CD4-positive, alpha-beta T cell (primary cell): ENCODE measurements around the gene ASB7. TPM values are rescaled to one million over a fixed set of nuclear protein-coding genes. Genes with fewer than 3 reads are reported as not detected.

Experiments
- ATAC-seq: fragments of 200-7000 bp; cut with Tn5 transposase; one replicate; pipeline ENCODE4 v1.10.0; 2022; ENCODE audit warnings: mild to moderate bottlenecking; ENCODE audit not compliant: poor library complexity
- CTCF ChIA-PET: fragments of 350-600 bp; sonication (Branson Sonifier 250); formaldehyde crosslinking; loops from one replicate; lab custom pipeline; 2021; ENCODE audit warnings: antibody characterized with exemption, inconsistent platforms; lab: Charles Lee
- POLR2A ChIA-PET: fragments of 350-600 bp; sonication (Branson Sonifier 250); formaldehyde crosslinking; loops from one replicate; lab custom pipeline; 2021; ENCODE audit warnings: antibody characterized with exemption, inconsistent platforms; lab: Charles Lee
- DNase-seq, 14 experiments: peaks; one replicate each; pipeline ENCODE4 v3.0.0-alpha.2; 2013 to 2020; ENCODE audit warnings: mixed read lengths in 2 of 14
- H3K27ac ChIP-seq, 2 donors: one replicate each; pipeline versions ENCODE4 v1.5.1 to v1.7.0; 2013; ENCODE audit warnings: low read length in 2 of 2, low read depth in 1 of 2, mild to moderate bottlenecking in 1 of 2
- H3K27me3 ChIP-seq, 2 experiments: 1 replicate in 1 of 2; 2 replicates in 1 of 2; pipeline versions ENCODE4 v1.6.1 to v1.7.0; 2013; ENCODE audit warnings: low read length in 2 of 2, control low read depth in 1 of 2, mild to moderate bottlenecking in 1 of 2, moderate library complexity in 1 of 2; ENCODE audit not compliant: insufficient read depth in 2 of 2, control insufficient read depth in 1 of 2
- H3K36me3 ChIP-seq: one replicate; pipeline ENCODE4 v1.6.1; 2013; ENCODE audit warnings: low read length, control low read depth; ENCODE audit not compliant: insufficient read depth
- H3K4me1 ChIP-seq: one replicate; pipeline ENCODE4 v1.6.1; 2013; ENCODE audit warnings: low read length, control low read depth; ENCODE audit not compliant: insufficient read depth
- H3K4me3 ChIP-seq: one replicate; pipeline ENCODE4 v1.5.1; 2013; ENCODE audit warnings: mild to moderate bottlenecking, low read length, moderate library complexity
- H3K9me3 ChIP-seq, 2 experiments: 1 replicate in 1 of 2; 2 replicates in 1 of 2; pipeline versions ENCODE4 v1.6.1 to v1.7.0; 2013; ENCODE audit warnings: low read length in 2 of 2, mild to moderate bottlenecking in 2 of 2, control low read depth in 1 of 2, moderate library complexity in 1 of 2; ENCODE audit not compliant: control insufficient read depth in 1 of 2, insufficient read depth in 1 of 2
- H3K27ac Mint-ChIP-seq: one replicate; pipeline ENCODE4 v1.8.0; 2020; ENCODE audit warnings: mixed read lengths
- H3K27me3 Mint-ChIP-seq: one replicate; pipeline ENCODE4 v1.8.0; 2021; ENCODE audit warnings: mixed read lengths
- H3K36me3 Mint-ChIP-seq: one replicate; pipeline ENCODE4 v1.8.0; 2021; ENCODE audit warnings: low read depth, mixed read lengths
- H3K4me1 Mint-ChIP-seq: one replicate; pipeline ENCODE4 v1.8.0; 2021; ENCODE audit warnings: low read depth, mixed read lengths
- H3K4me3 Mint-ChIP-seq: one replicate; pipeline ENCODE4 v1.8.0; 2020; ENCODE audit warnings: mild to moderate bottlenecking, mixed read lengths
- H3K9me3 Mint-ChIP-seq: one replicate; pipeline ENCODE4 v1.8.0; 2020; ENCODE audit warnings: mixed read lengths
- CTCF ChIP-seq: fragments of 200-600 bp; IDR thresholded peaks from one replicate; pipeline ENCODE4 v1.8.0; 2022; ENCODE audit warnings: antibody characterized with exemption, mild to moderate bottlenecking
- intact Hi-C, 2 experiments: fragments of 100-400 bp; cut with DNase I in 1 of 2; cut with micrococcal nuclease in 1 of 2; formaldehyde crosslinking; loops; one replicate each; pipeline versions ENCODE4 v1.15.1 to v1.9.0; 2023 to 2025; cut with DNase I, micrococcal nuclease
- total RNA-seq, 174 experiments: library from RNA in 2 of 174; stranded (reverse) in 2 of 174; gene quantifications; one replicate each; pipeline ENCODE4 v1.2.3 and lab custom pipeline; 2021 to 2026

The ASB7 gene
- total RNA-seq, 2 experiments from 2014 or later = 14.9 to 16.7 TPM

GRCh38 chr15:100642950-100643338 lies 40.6 kb downstream of the ASB7 start:
- Mint-ChIP-seq H3K4me1 (peaks cover 52% of the 10 kb centered on the region), H3K4me3 (no peak overlapping the region), H3K27me3 (no peaks in the 10 kb centered on the region), H3K9me3 (no peaks in the 10 kb centered on the region), H3K27ac (no peak overlapping the region), H3K36me3 (peaks cover 13% of the 10 kb centered on the region)
- Histone ChIP-seq H3K4me3 (no peak overlapping the region), H3K9me3 (no peaks in the 10 kb centered on the region), H3K27ac (no peak overlapping the region), H3K27me3 (no peaks in the 10 kb centered on the region), H3K4me1 (peaks cover 13% of the 10 kb centered on the region), H3K36me3 (peaks cover 4% of the 10 kb centered on the region)
- intact Hi-C loops = no loop called here
- no peak for ATAC-seq
- TF ChIP-seq CTCF = no peak
- ChIA-PET POLR2A (no interaction called here), CTCF (interaction anchor here (1.1 kb wide), 1 partner anchor 365 kb away, joined by 3 read pairs; no protein-coding TSS in a partner anchor)
- no peak for DNase-seq

GRCh38 chr15:100645671-100646070 lies 43.3 kb downstream of the ASB7 start:
- no peak for TF ChIP-seq CTCF
- no peaks in the 10 kb centered on the region for H3K9me3 Mint-ChIP-seq
- peaks cover 11% of the 10 kb centered on the region for H3K36me3 ChIP-seq
- intact Hi-C loops = no loop called here
- H3K27me3 Mint-ChIP-seq = no peaks in the 10 kb centered on the region
- H3K4me3 ChIP-seq = no peak overlapping the region
- no peak for DNase-seq
- no peaks in the 10 kb centered on the region for H3K9me3 ChIP-seq
- POLR2A ChIA-PET = no interaction called here
- H3K4me3 Mint-ChIP-seq = no peak overlapping the region
- no peaks in the 10 kb centered on the region for H3K27me3 ChIP-seq
- peaks cover 3% of the 10 kb centered on the region for H3K4me1 ChIP-seq
- peaks cover 34% of the 10 kb centered on the region for H3K36me3 Mint-ChIP-seq
- no peak overlapping the region for H3K27ac Mint-ChIP-seq
- no peak overlapping the region for H3K27ac ChIP-seq
- CTCF ChIA-PET = no interaction called here
- peaks cover 38% of the 10 kb centered on the region for H3K4me1 Mint-ChIP-seq
- no peak for ATAC-seq

- Mint-ChIP-seq H3K27ac (no peak overlapping the region), H3K27me3 (no peaks in the 10 kb centered on the region), H3K36me3 (peaks cover 41% of the 10 kb centered on the region), H3K9me3 (no peaks in the 10 kb centered on the region), H3K4me1 (peaks cover 16% of the 10 kb centered on the region), H3K4me3 (no peak overlapping the region)
- POLR2A ChIA-PET = no interaction called here
- Histone ChIP-seq H3K27me3 (no peaks in the 10 kb centered on the region), H3K36me3 (peaks cover 11% of the 10 kb centered on the region), H3K9me3 (no peaks in the 10 kb centered on the region), H3K4me1 (no peaks in the 10 kb centered on the region), H3K4me3 (no peak overlapping the region), H3K27ac (no peak overlapping the region)
- intact Hi-C loops = no loop called here
- TF ChIP-seq CTCF = no peak
- DNase-seq (no peak), ATAC-seq (no peak)
- CTCF ChIA-PET = no interaction called here
Measured at GRCh38 chr15:100648951-100649350, 46.6 kb downstream of the ASB7 start.
